NCI-H69 (cell line): ENCODE results near the gene OR56B1.

Source experiments
- DNase-seq: peaks from one replicate; lab custom pipeline; 2025; lab: John Stamatoyannopoulos, UW

OR56B1 gene

DNA sequence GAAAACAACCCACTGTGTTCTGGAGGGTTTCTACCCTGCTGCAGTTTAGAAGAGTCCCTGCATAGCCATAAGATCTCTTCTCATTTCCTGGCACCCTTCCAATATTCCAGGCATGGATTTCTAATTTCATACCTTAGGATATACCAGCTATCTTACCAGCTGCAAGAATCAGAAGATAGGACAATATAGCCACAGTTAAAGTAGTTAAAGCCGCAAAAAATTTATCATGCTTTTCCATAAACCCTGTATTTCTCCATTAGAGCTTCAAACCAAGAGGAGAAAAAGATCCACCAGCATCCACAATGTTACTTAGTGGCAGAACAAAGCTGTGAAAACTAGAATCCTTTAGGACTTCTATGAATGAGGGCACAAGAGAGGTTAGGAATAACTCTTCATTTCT lies 8.6 kb upstream of the OR56B1 start:
- no peak for DNase-seq

DNA sequence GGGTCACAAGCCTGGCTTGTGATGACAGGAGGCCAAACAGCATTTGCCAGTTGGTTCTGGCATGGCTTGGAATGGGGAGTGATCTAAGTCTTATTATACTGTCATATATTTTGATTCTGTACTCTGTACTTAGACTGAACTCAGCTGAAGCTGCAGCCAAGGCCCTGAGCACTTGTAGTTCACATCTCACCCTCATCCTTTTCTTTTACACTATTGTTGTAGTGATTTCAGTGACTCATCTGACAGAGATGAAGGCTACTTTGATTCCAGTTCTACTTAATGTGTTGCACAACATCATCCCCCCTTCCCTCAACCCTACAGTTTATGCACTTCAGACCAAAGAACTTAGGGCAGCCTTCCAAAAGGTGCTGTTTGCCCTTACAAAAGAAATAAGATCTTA lies 843 bp downstream of the OR56B1 start:
- no peak for DNase-seq

DNA sequence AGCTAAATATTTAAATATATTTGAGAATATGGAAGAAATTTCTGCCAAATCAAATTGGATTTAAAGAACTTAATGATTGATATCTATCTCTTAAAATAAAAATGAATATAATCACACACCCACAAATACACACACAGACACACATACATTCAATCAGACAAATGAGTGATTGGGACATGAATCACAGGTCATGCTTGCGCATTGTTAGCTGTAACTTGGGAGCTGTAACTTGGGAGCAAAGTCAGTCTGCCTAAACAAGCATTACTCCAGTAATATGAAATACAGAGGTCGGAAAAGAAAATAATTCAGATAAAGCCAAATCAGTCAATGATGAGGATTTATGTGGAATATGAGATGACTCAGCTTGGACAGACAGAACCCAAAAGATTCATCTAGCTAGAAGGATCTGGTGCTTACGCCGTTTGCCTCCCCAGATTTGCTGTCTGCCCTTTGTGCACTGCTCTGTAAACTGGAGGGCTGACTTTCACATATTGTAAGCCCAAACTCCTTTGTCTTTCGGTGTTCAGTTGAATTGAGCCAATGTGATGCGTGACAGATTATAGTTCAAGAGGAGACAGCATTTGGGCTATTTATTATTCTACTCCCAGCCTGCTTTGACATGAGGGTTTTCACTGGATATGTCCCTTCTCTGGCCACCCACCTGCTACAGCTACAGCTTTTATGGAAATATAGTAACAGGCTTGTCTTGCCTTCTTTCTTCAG lies 1.6 kb downstream of the OR56B1 start:
- DNase-seq: no peak

DNA sequence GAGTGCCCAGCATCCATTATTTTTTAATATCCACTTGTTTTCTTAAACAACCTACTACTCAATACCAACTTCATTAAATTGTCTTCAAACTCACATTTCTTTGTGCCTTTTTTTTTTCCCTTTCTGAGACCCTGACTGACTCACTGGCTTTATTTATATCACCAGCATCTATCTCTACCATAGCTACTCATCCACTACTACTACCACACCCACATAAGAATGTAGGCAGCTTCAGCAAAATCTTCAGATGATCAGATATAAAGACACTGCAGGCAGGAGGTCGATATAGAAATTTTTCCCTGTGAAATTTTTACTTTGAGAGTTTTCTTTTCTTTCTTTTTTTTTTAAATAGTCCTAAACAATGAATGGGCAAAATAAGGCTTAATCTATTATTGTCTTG lies 2.2 kb downstream of the OR56B1 start:
- DNase-seq: no peak

DNA sequence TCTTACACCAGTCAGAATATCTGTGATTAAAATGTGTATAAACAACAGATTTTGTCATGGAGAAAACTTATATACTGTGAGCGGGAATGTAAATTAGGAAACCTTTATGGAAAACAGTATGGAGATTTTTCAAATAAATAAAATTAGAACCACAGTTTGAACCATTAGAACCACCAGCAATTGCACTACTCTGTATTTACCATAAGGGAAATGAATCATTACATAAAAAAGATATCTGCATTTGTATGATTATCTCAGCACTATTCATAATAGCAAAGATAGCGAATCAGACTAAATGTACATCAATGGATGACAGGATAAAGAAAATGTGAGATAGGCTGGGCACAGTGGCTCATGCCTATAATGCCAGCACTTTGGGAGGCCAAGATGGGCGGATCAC lies 10.4 kb downstream of the OR56B1 start:
- no peak for DNase-seq

DNA sequence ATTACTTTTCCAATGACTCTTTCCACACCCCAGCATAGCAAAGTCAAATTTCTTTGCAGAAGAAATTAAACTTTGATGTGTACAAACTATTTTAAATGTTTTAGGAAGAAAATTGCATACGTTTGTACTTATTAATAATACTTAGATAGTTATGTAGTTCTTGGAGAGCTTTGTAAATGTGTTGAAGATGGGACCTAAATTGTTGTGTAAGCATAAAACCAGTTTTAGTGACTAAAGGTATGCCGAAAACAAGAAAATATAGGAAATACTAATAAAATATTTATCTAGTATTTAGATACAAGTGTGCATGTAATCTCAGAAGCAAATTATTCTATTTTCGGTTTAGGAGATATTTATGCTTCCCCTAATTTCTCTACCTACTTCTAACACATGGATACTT lies 13.6 kb downstream of the OR56B1 start:
- no peak for DNase-seq

DNA sequence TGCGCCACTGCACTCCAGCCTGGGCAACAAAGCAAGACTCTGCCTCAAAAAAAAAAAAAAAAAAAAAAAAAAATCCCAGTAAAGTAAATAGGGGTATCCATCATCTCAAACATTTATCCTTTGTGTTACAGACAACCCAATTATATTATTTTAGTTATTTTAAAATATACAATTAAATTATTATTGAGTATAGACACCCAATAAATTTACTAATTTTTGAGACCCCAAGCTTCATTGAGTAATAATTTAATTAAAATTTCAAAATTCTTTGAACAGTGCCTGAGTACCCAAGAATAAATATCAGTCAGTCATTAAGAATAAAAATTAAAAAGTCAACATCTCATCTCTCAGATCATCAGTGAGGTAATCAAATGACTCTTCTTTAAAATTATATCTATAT lies 17.7 kb downstream of the OR56B1 start, which contains the start of gene OR52N4:
OR52N4 (plus strand) TSS at position 301 of the 400 bp plus-strand sequence. CDS start 498 bp downstream, outside the sequence.
- DNase-seq: no peak

DNA sequence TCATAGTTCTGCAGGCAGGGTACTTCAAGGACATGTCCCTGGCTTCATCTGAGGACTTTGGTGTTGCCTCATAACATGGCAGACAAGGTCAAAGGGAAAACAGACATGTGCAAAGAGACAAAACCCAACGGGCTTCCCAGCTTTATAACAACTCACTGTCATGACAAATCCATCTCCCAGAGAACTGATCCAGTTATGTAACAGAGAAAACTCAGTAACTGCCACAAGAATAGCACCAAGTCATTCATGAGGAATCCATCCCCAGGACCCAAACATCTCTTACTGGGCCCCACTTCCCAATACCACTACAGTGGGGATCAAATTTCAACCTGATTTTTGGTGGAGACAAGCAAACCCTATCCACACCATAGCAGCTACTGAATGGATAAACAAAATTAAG lies 30.8 kb downstream of the OR56B1 start:
- DNase-seq: no peak

DNA sequence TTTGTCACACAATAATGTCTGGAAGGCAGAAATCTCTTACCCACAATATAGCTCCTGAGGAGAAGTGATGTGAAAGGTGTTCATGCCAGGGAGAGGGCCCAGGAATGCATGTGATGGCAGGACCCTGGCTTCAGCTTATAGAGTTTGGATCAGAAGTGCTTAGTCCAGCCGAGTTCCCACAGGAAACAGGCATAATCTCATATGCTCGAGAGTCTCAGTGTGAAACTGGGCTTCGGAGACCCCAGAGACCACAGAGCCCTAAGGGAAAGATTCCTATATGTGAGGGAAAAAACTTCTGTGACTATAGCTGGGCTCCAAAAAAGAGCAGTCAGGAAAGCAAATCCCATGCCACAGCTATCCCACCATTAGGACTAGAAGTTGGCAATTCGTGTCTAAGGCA lies 47.0 kb downstream of the OR56B1 start, which contains the start of gene OR52N5:
OR52N5 (minus strand) TSS at position 101 of the 400 bp plus-strand sequence. CDS start 4,721 bp downstream, outside the sequence.
- no peak for DNase-seq
